Heart right ventricle (tissue), 16 donors: ENCODE results near the gene SCP2D1. TPM values are rescaled to one million over a fixed set of nuclear protein-coding genes. Genes with fewer than 3 reads are reported as not detected.

ENCODE experiments used
- ATAC-seq, 8 donors: fragments of 200-7000 bp; cut with Tn5 transposase; one replicate each; pipeline ENCODE4 v1.9.1; 2020; ENCODE audit warnings: mild to moderate bottlenecking in 8 of 8, moderate library complexity in 8 of 8, moderate number of reproducible peaks in 1 of 8
- DNase-seq, 2 donors: peaks; one replicate each; pipeline ENCODE4 v3.0.0-alpha.2; 2020
- H3K27ac ChIP-seq, 10 donors: fragments of 200-600 bp; sonication (generic) in 2 of 10; one replicate each; pipeline versions ENCODE4 v1.5.0 to v1.8.0; 2020 to 2022; ENCODE audit warnings: mild to moderate bottlenecking in 3 of 10
- H3K27me3 ChIP-seq, 7 donors: fragments of 200-600 bp; one replicate each; pipeline ENCODE4 v1.8.0; 2021 to 2022; ENCODE audit warnings: mild to moderate bottlenecking in 2 of 7
- H3K36me3 ChIP-seq, 9 donors: fragments of 200-600 bp; sonication (generic) in 1 of 9; one replicate each; pipeline versions ENCODE4 v1.5.0 to v1.8.0; 2020 to 2022; ENCODE audit warnings: mild to moderate bottlenecking in 2 of 9
- H3K4me1 ChIP-seq, 9 donors: fragments of 200-600 bp; sonication (generic) in 1 of 9; one replicate each; pipeline versions ENCODE4 v1.5.0 to v1.8.0; 2020 to 2022; ENCODE audit warnings: mild to moderate bottlenecking in 4 of 9
- H3K4me3 ChIP-seq, 10 donors: fragments of 200-600 bp; sonication (generic) in 2 of 10; one replicate each; pipeline versions ENCODE4 v1.5.0 to v1.8.0; 2020 to 2022; ENCODE audit warnings: mild to moderate bottlenecking in 7 of 10, moderate library complexity in 2 of 10
- H3K9me3 ChIP-seq, 11 donors: fragments of 200-600 bp in 10 of 11; sonication (generic) in 2 of 11; one replicate each; pipeline versions ENCODE4 v1.5.0 to v1.8.0; 2013 to 2022; ENCODE audit warnings: mild to moderate bottlenecking in 2 of 11, control low read depth in 1 of 11, moderate library complexity in 1 of 11
- CTCF ChIP-seq, 9 donors: fragments of 200-600 bp; sonication (generic) in 2 of 9; IDR thresholded peaks; one replicate each; pipeline versions ENCODE4 v1.5.0 to v1.8.0; 2021 to 2022; ENCODE audit warnings: antibody characterized with exemption in 9 of 9, mild to moderate bottlenecking in 5 of 9, moderate library complexity in 1 of 9
- WGBS, 2 donors: extraction: QIAGEN DNeasy Blood & Tissue Kit; methylation state at CpG; one replicate each; pipeline ENCODE4 v1.1.7; 2013; ENCODE audit warnings: inconsistent platforms in 1 of 2; 5-methylcytosine and 5-hydroxymethylcytosine counted together
- intact Hi-C, 10 donors: fragments of 100-400 bp; cut with DNase I; formaldehyde crosslinking; loops; one replicate each; pipeline versions ENCODE4 v1.11.1 to v1.14.2; 2022
- polyA plus RNA-seq, 2 donors: library from polyadenylated mRNA; stranded (reverse); fragments of 200-250 nt; gene quantifications; one replicate each; pipeline ENCODE4 v1.2.3, GENCODE V29; 2013
- total RNA-seq, 10 donors: library from RNA; stranded (reverse); fragmentation: NEBNext Ultra II Directional in 3 of 10; extraction: Animal tissue kit (Norgen Biotek cat#: 25700) in 3 of 10; gene quantifications; one replicate each; pipeline versions ENCODE4 v1.2.1 to v1.2.4, GENCODE V29; 2021 to 2023
- donor health status: Arrhythmogenic right ventricular cardiomyopathy.
- donor health status: ischemic (EF 13 %, LVEDD 7.1; RV severe dilation, severe dysfunction).
- donor health status: healthy with polysubstance abuse.
- donor health status: DM: no; HTN: yes; CAD: no.
- donor health status: DM: no; HTN: no; CAD: no.
- donor health status: ischemic (EF 25% LVEDD 6.9; RV normal size, moderate dysfunction).
- donor health status: ischemic (EF 25% LVEDD 5.7; RV mildly dilated, moderate dysfunction).
- donor health status: healthy.
- donor health status: DM: yes; HTN: yes; CAD: no.
- donor health status: Ischemic cardiomyopathy.
- donor health status: ischemic (EF 35%, LVEDD 5.7; RV mildly dilated, moderate dysfunction).
- donor health status: nonischemic (EF 11% LVEDD 7.7; RV severe dilation, severe dysfunction).
- donor health status: DM: yes; HTN: yes; CAD: no.
- donor health status: PGD.
- donor health status: ischemic (EF 29% LVEDD 5.4; RV normal size, mild dysfunction).
- donor health status: nonischemic (EF 23%, LVEDD 6.1; RV moderate dilation, normal function).

SCP2D1 gene
- total and polyA plus RNA-seq, 12 donors = 0.45 TPM; not detected in 11

- Histone ChIP-seq H3K4me3 (no peak overlapping the region), H3K9me3 (peaks cover 0 to 7% (median 0%) of the 10 kb centered on the region in 11 donors), H3K4me1 (no peaks in the 10 kb centered on the region), H3K36me3 (no peaks in the 10 kb centered on the region), H3K27ac (no peak overlapping the region), H3K27me3 (peaks cover 0 to 3% (median 0%) of the 10 kb centered on the region in 7 donors)
- 81 to 85% methylated on average over 6 of the region's 6 CpGs for WGBS, 2 donors
- DNase-seq = no peak
- intact Hi-C loops = no loop called here
- ATAC-seq = no peak
- no peak for TF ChIP-seq CTCF (IDR thresholded peaks at IDR 0.05)
These were observed 26.1 kb downstream of the SCP2D1 start for GRCh38 chr20:18839507-18840247.

GRCh38 chr20:18840248-18840645 lies 26.7 kb downstream of the SCP2D1 start:
- ATAC-seq (no peak), DNase-seq (no peak)
- intact Hi-C loops = no loop called here
- peaks cover 0 to 7% (median 0%) of the 10 kb centered on the region in 11 donors for H3K9me3 ChIP-seq
- H3K27me3 ChIP-seq = peaks cover 0 to 3% (median 0%) of the 10 kb centered on the region in 7 donors
- 83 to 88% methylated on average over 8 of the region's 8 CpGs for WGBS, 2 donors
- TF ChIP-seq CTCF (IDR thresholded peaks at IDR 0.05) = no peak
- H3K36me3 ChIP-seq = no peaks in the 10 kb centered on the region
- no peaks in the 10 kb centered on the region for H3K4me1 ChIP-seq
- H3K27ac ChIP-seq = no peak overlapping the region
- no peak overlapping the region for H3K4me3 ChIP-seq

- no peaks in the 10 kb centered on the region for H3K4me1 ChIP-seq
- H3K4me3 ChIP-seq = no peak overlapping the region
- no peaks in the 10 kb centered on the region for H3K9me3 ChIP-seq
- 64 to 65% methylated on average over 5 of the region's 5 CpGs for WGBS, 2 donors
- no peaks in the 10 kb centered on the region for H3K27me3 ChIP-seq
- TF ChIP-seq CTCF (IDR thresholded peaks at IDR 0.05) = no peak
- H3K36me3 ChIP-seq = no peaks in the 10 kb centered on the region
- no peak for ATAC-seq
- no peak overlapping the region for H3K27ac ChIP-seq
- intact Hi-C loops = no loop called here
- DNase-seq = no peak
These were observed 31.4 kb downstream of the SCP2D1 start for GRCh38 chr20:18845017-18845416.

- ATAC-seq (no peak), DNase-seq (no peak)
- H3K27ac ChIP-seq = no peak overlapping the region
- no peaks in the 10 kb centered on the region for H3K9me3 ChIP-seq
- intact Hi-C loops = no loop called here
- no peak overlapping the region for H3K4me3 ChIP-seq
- TF ChIP-seq CTCF (IDR thresholded peaks at IDR 0.05) = no peak
- H3K27me3 ChIP-seq = no peaks in the 10 kb centered on the region
- H3K36me3 ChIP-seq = no peaks in the 10 kb centered on the region
- H3K4me1 ChIP-seq = no peaks in the 10 kb centered on the region
- 71 to 84% methylated on average over 7 of the region's 7 CpGs for WGBS, 2 donors
These were observed 33.7 kb downstream of the SCP2D1 start for GRCh38 chr20:18847226-18847755.
